Tibial nerve (tissue), 4 donors: ENCODE data around the gene AFAP1.

Experiments used
- CTCF ChIP-seq, 5 experiments: fragments of 200-600 bp in 3 of 5; fragments of 450-650 bp in 2 of 5; sonication (generic) in 3 of 5; IDR thresholded peaks; one replicate each; pipeline ENCODE4 v1.5.1; 2016 to 2019; ENCODE audit warnings: antibody characterized with exemption in 5 of 5, mild to moderate bottlenecking in 3 of 5, moderate library complexity in 2 of 5
- EP300 ChIP-seq, 2 donors: sonication (generic); formaldehyde crosslinking; IDR thresholded peaks; one replicate each; pipeline ENCODE4 v1.6.1; 2017; ENCODE audit warnings: antibody characterized with exemption in 2 of 2, mild to moderate bottlenecking in 1 of 2

GRCh38 chr4:7850489-7850888, 89.2 kb downstream of the AFAP1 start:
- TF ChIP-seq EP300 (IDR thresholded peaks at IDR 0.05) (no peak), CTCF (IDR thresholded peaks at IDR 0.05) (no peak)
